Loucy (cell line): ENCODE measurements around the gene FLCN.

Experiments used
- CTCF ChIP-seq: fragments of 200-600 bp; sonication (generic); conservative IDR thresholded peaks from 2 replicates; pipeline ENCODE4 v1.5.1; 2014; ENCODE audit warnings: mild to moderate bottlenecking, antibody characterized with exemption, low read length
- EZH2phosphoT487 ChIP-seq: fragments of 200-600 bp; IDR thresholded peaks from 2 replicates; pipeline ENCODE4 v1.6.1; 2018; ENCODE audit warnings: antibody characterized with exemption, mild to moderate bottlenecking, moderate library complexity, borderline replicate concordance

GRCh38 chr17:17205368-17206123 is 31.4 kb downstream of the FLCN start:
- no peak for TF ChIP-seq CTCF
- no peak for TF ChIP-seq EZH2phosphoT487
